HL-60 (cell line): Measurements from ENCODE around the gene COL4A6.

Experiments used
- DNase-seq, 2 experiments: peaks; one replicate each; pipeline ENCODE4 v3.0.0-alpha.2; 2010 to 2020; ENCODE audit warnings: low read depth in 1 of 2, low spot score in 1 of 2
- H3K27ac ChIP-seq: fragments of 250-450 bp; sonication (Bioruptor Pico); replicated peaks from 2 replicates; pipeline ENCODE4 v1.5.1; 2020; ENCODE audit warnings: mild to moderate bottlenecking, moderate library complexity
- H3K27me3 ChIP-seq: fragments of 250-450 bp; sonication (Bioruptor Pico); 2 replicates; pipeline ENCODE4 v1.5.1; 2021; ENCODE audit warnings: mild to moderate bottlenecking, moderate library complexity; ENCODE audit not compliant: insufficient read depth, poor library complexity, severe bottlenecking
- H3K4me3 ChIP-seq: replicated peaks from 2 replicates; pipeline ENCODE4 v1.5.1; 2011; ENCODE audit warnings: mild to moderate bottlenecking, control low read depth, low read length; ENCODE audit not compliant: insufficient read depth
- GABPA ChIP-seq: IDR thresholded peaks from 2 replicates; pipeline ENCODE4 v1.6.1; 2012; ENCODE audit warnings: low read depth
- POLR2AphosphoS5 ChIP-seq: IDR thresholded peaks from 2 replicates; pipeline ENCODE4 v1.6.1; 2012; ENCODE audit warnings: low read depth
- SPI1 ChIP-seq: IDR thresholded peaks from 2 replicates; pipeline ENCODE4 v1.6.1; 2012; ENCODE audit warnings: low read depth, mild to moderate bottlenecking, borderline replicate concordance
- TF ChIP-seq, protein P1 (sequence below): IDR thresholded peaks from 2 replicates; pipeline ENCODE4 v1.6.1; 2012; ENCODE audit warnings: low read depth; ENCODE audit not compliant: insufficient replicate concordance
- TF ChIP-seq, protein P2 (sequence below): IDR thresholded peaks from one replicate; pipeline ENCODE4 v1.5.1; 2011; ENCODE audit warnings: low read length, control low read depth, inconsistent platforms; ENCODE audit not compliant: insufficient read depth

COL4A6 gene

DNA sequence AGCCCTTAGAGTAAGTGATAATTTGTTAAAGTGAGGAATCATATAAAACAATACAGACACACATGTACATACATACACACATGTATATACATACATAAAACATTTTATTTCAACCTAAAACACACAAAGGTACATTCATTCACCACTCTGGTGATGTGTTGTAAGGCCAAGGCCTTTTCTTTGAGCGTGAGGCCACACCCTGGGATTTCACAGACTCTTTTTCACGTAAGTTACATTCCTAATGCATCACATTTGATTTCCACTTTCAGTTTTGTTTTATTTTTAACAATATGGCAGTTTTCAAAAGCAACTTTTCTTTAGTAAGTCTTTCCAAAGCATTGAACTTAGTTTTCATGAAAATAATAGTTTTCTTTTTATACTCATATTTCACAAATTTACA lies 170.7 kb downstream of the COL4A6 start:
- TF ChIP-seq SPI1 (no peak), POLR2AphosphoS5 (no peak), GABPA (no peak)
- TF ChIP-seq, protein P1, sequence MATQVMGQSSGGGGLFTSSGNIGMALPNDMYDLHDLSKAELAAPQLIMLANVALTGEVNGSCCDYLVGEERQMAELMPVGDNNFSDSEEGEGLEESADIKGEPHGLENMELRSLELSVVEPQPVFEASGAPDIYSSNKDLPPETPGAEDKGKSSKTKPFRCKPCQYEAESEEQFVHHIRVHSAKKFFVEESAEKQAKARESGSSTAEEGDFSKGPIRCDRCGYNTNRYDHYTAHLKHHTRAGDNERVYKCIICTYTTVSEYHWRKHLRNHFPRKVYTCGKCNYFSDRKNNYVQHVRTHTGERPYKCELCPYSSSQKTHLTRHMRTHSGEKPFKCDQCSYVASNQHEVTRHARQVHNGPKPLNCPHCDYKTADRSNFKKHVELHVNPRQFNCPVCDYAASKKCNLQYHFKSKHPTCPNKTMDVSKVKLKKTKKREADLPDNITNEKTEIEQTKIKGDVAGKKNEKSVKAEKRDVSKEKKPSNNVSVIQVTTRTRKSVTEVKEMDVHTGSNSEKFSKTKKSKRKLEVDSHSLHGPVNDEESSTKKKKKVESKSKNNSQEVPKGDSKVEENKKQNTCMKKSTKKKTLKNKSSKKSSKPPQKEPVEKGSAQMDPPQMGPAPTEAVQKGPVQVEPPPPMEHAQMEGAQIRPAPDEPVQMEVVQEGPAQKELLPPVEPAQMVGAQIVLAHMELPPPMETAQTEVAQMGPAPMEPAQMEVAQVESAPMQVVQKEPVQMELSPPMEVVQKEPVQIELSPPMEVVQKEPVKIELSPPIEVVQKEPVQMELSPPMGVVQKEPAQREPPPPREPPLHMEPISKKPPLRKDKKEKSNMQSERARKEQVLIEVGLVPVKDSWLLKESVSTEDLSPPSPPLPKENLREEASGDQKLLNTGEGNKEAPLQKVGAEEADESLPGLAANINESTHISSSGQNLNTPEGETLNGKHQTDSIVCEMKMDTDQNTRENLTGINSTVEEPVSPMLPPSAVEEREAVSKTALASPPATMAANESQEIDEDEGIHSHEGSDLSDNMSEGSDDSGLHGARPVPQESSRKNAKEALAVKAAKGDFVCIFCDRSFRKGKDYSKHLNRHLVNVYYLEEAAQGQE, result no peak
- TF ChIP-seq, protein P2, sequence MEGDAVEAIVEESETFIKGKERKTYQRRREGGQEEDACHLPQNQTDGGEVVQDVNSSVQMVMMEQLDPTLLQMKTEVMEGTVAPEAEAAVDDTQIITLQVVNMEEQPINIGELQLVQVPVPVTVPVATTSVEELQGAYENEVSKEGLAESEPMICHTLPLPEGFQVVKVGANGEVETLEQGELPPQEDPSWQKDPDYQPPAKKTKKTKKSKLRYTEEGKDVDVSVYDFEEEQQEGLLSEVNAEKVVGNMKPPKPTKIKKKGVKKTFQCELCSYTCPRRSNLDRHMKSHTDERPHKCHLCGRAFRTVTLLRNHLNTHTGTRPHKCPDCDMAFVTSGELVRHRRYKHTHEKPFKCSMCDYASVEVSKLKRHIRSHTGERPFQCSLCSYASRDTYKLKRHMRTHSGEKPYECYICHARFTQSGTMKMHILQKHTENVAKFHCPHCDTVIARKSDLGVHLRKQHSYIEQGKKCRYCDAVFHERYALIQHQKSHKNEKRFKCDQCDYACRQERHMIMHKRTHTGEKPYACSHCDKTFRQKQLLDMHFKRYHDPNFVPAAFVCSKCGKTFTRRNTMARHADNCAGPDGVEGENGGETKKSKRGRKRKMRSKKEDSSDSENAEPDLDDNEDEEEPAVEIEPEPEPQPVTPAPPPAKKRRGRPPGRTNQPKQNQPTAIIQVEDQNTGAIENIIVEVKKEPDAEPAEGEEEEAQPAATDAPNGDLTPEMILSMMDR, result no peak
- no peak for DNase-seq

DNA sequence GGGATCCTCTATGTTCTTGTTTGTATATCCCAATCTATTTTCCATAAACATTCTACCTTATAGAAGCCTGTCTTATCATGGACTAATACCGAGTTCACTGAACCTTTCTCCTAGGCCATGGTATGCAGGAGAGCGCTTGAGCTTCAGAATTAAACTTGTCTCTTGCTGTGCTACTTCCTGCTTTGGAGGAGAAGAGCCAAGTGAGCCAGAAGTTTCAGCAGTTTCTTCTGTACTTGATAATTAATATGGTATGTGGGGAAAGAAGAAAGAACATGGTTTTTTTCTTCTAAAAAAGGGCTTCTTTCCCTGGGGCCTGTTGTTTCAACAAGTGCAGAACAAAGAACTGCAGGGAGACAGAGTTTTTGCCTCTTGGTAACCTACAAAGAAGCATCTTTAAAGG lies 173.8 kb downstream of the COL4A6 start:
- Histone ChIP-seq H3K27me3 (peaks cover 2% of the 10 kb centered on the region), H3K27ac (no peak overlapping the region), H3K4me3 (no peak overlapping the region)
- TF ChIP-seq, protein P2, result no peak
- TF ChIP-seq SPI1 (no peak), POLR2AphosphoS5 (no peak), GABPA (no peak)
- TF ChIP-seq, protein P1, result no peak
- DNase-seq, result no peak

More for the DNA sequence above, 170.7 kb downstream of the COL4A6 start:
- peaks cover 2% of the 10 kb centered on the region for H3K27me3 ChIP-seq
- no peak overlapping the region for H3K4me3 ChIP-seq
- H3K27ac ChIP-seq, result no peak overlapping the region

DNA sequence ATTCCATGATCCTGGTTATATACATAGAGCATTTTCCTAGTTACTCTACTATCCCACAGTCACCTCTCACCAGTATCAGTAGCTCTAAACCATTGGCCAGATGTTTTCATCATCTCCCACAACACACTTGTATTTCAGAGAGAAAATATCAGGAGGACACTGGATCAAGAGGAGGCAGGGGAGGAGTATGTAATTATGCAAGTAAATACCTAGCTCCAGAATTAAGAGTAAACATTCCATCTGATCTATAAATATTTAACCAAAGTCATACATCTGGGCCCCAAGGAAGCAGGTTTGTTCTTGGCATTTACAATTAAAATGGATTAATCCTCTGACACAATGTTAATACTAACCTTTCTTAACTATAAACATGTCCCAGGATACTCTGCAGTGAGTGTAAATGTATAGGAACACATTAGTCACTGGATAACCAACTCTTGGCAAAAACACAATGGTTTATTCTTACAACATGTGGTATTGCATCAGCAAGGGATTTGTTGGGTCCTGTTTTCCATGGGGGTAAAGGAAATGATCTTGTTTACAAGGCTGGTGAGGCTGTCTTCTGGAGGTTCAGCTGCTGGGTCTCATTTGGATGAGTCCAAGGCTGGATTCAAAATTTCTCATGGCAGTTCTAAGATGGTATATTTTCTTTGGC lies 176.5 kb downstream of the COL4A6 start:
- TF ChIP-seq GABPA, result no peak
- no peak for TF ChIP-seq SPI1
- no peak for TF ChIP-seq POLR2AphosphoS5
- TF ChIP-seq, protein P1, result no peak
- TF ChIP-seq, protein P2, result no peak
- peaks cover 2% of the 10 kb centered on the region for H3K27me3 ChIP-seq
- no peak overlapping the region for H3K4me3 ChIP-seq
- DNase-seq, result no peak
- no peak overlapping the region for H3K27ac ChIP-seq
